HG03457 (cell line): Measurements from ENCODE around the gene FMO3.

Experiments
- ATAC-seq: cut with Tn5 transposase; IDR thresholded peaks from one replicate; pipeline ENCODE4 v1.9.1; 2021; ENCODE audit warnings: moderate number of reproducible peaks; ENCODE audit not compliant: unreplicated experiment

FMO3 gene

GRCh38 chr1:171115280-171115897 is 24.7 kb downstream of the FMO3 start:
- ATAC-seq, result no peak

- ATAC-seq, result no peak
These were observed 26.0 kb downstream of the FMO3 start for GRCh38 chr1:171116676-171117075.

GRCh38 chr1:171117085-171117484 is 26.4 kb downstream of the FMO3 start:
- no peak for ATAC-seq

GRCh38 chr1:171119648-171120047 is 28.9 kb downstream of the FMO3 start:
- ATAC-seq, result no peak

- no peak for ATAC-seq
These were observed 31.6 kb downstream of the FMO3 start for GRCh38 chr1:171122299-171122698.

GRCh38 chr1:171122893-171123292 is 32.2 kb downstream of the FMO3 start:
- ATAC-seq, result no peak

- no peak for ATAC-seq
These were observed 35.8 kb downstream of the FMO3 start for GRCh38 chr1:171126504-171126903.

GRCh38 chr1:171127099-171127498 is 36.4 kb downstream of the FMO3 start:
- no peak for ATAC-seq

- no peak for ATAC-seq
These were observed 36.8 kb downstream of the FMO3 start for GRCh38 chr1:171127501-171127900.

- no peak for ATAC-seq
These were observed 37.8 kb downstream of the FMO3 start for GRCh38 chr1:171128463-171128862.

GRCh38 chr1:171134204-171134923 is 43.7 kb downstream of the FMO3 start:
- ATAC-seq, result no peak

- ATAC-seq, result no peak
These were observed 46.9 kb downstream of the FMO3 start for GRCh38 chr1:171137580-171137979.

- ATAC-seq, result no peak
These were observed 48.3 kb downstream of the FMO3 start for GRCh38 chr1:171138980-171139379.

GRCh38 chr1:171139890-171140289 is 49.2 kb downstream of the FMO3 start:
- no peak for ATAC-seq

- ATAC-seq, result no peak
These were observed 49.7 kb downstream of the FMO3 start for GRCh38 chr1:171140401-171140800.

- ATAC-seq, result no peak
These were observed 50.4 kb downstream of the FMO3 start for GRCh38 chr1:171140956-171141687.

- no peak for ATAC-seq
These were observed 51.1 kb downstream of the FMO3 start for GRCh38 chr1:171141688-171142415.

- ATAC-seq, result no peak
These were observed 52.0 kb downstream of the FMO3 start for GRCh38 chr1:171142416-171143385.

- no peak for ATAC-seq
These were observed 59.5 kb downstream of the FMO3 start for GRCh38 chr1:171150156-171150555.

- no peak for ATAC-seq
These were observed 61.8 kb downstream of the FMO3 start for GRCh38 chr1:171152549-171152948.
